ENCODE results near the gene ZNF654. TPM values are rescaled to one million over a fixed set of nuclear protein-coding genes. Genes with fewer than 3 reads are reported as not detected.
"Not testable (repeated sequence)": the region's sequence is repeated elsewhere in the genome, so short reads cannot be mapped to it uniquely, and the experiment has no call there.

ZNF654 gene
- total and polyA plus RNA-seq, 2 of the 13 experiments (the other 11 are each of a cell fraction or from before 2014, with no cell fraction given) = 1.8 to 4.1 TPM

DNA sequence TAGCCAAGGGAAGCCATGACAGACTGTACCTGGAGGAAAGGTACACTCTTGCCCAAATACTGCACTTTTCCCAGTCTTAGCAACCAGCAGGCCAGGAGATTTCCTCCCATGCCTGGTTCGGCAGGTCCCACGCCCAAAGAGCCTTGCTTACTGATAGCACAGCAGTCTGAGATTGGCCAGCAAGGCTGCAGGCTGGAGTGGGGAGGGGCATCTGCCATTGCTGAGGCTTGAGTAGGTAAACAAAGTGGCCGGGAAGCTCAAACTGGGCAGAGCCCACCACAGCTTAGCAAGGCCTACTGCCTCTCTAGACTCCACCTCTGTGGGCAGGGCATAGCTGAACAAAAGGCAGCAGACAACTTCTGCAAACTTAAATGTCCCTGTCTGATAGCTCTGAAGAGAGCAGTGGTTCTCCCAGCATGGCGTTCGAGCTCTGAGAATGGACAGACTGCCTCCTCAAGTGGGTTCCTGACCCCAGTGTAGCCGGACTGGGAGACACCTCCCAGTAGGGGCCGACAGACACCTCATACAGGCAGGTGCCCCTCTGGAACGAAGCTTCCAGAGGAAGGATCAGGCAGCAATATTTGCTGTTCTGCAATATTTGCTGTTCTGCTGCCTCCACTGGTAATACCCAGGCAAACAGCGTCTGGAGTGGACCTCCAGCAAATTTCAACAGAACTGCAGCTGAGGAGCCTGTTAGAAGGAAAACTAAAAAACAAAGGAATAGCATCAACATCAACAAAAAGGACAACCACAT, 123.3 kb downstream of the ZNF654 start:
- 0% methylated on average over 6 of the region's 9 CpGs for WGBS (ENCODE audit: low lambda C conversion rate)
- Histone ChIP-seq H3K4me3 (replicated peaks in 1 of 3; ENCODE audit: insufficient read depth in 1 of 3, low read depth in 2 of 3, low read length in 3 of 3) (peak overlapping the region; percentile 7 to 58 (median 19); a peak in 5 of 6 replicates), H3K9ac (ENCODE audit: insufficient read depth, low read depth, low read length) (peak overlapping the region; percentile 36; the same call in 1 of the 2 replicates), H3K4me2 (ENCODE audit: low read depth, low read length) (peak overlapping the region; percentile 76), H3K4me1 (ENCODE audit: insufficient read depth, low read length) (peaks cover 17% of the 10 kb centered on the region), H2AFZ (ENCODE audit: low read length) (peak overlapping the region; percentile 50)
- DNase-seq (ENCODE audit: low spot score) (peak; percentile 15), ATAC-seq (peak; percentile 92)
- FAIRE-seq; BruUV-seq (replicated peaks); H3K27me3 ChIP-seq (ENCODE audit: control insufficient read depth in 1 of 2, insufficient read depth in 2 of 2, low read length in 2 of 2); H3K9me3 ChIP-seq (ENCODE audit: low read length); CTCF ChIA-PET (ENCODE audit: low intra/inter-chr PET ratio, low total read pairs); H3K27ac ChIP-seq (ENCODE audit: extremely low read length, insufficient read depth, low read length); H3K79me2 ChIP-seq (ENCODE audit: insufficient read depth, low read length); in situ Hi-C loops (cut with HindIII; ENCODE audit: extremely low pct_ligation_motif_present, low pct_unique_long_range_greater_than_20kb); H4K20me1 ChIP-seq (ENCODE audit: insufficient read depth, low read length); H3K36me3 ChIP-seq (replicated peaks in 1 of 2; ENCODE audit: control insufficient read depth in 1 of 2, insufficient read depth in 2 of 2, low read length in 2 of 2): not testable (repeated sequence)
- POLR2A ChIA-PET = interaction anchor here (0.7 to 1.5 kb wide), 2 partner anchors 32 to 52 kb away, joined by 3 to 5 read pairs; no protein-coding TSS in a partner anchor
- intact Hi-C loops (cut with micrococcal nuclease; ENCODE audit: unreplicated experiment) = loop anchor here (10.0 kb wide), 1 partner anchor 128 kb away; the partner anchor contains the start of genes CGGBP1 and ZNF654
- TF ChIP-seq, protein P1, sequence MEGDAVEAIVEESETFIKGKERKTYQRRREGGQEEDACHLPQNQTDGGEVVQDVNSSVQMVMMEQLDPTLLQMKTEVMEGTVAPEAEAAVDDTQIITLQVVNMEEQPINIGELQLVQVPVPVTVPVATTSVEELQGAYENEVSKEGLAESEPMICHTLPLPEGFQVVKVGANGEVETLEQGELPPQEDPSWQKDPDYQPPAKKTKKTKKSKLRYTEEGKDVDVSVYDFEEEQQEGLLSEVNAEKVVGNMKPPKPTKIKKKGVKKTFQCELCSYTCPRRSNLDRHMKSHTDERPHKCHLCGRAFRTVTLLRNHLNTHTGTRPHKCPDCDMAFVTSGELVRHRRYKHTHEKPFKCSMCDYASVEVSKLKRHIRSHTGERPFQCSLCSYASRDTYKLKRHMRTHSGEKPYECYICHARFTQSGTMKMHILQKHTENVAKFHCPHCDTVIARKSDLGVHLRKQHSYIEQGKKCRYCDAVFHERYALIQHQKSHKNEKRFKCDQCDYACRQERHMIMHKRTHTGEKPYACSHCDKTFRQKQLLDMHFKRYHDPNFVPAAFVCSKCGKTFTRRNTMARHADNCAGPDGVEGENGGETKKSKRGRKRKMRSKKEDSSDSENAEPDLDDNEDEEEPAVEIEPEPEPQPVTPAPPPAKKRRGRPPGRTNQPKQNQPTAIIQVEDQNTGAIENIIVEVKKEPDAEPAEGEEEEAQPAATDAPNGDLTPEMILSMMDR (CRISPR knock-in tag; IDR thresholded peaks at IDR 0.05) = peak; percentile 53
- TF ChIP-seq, protein P2, sequence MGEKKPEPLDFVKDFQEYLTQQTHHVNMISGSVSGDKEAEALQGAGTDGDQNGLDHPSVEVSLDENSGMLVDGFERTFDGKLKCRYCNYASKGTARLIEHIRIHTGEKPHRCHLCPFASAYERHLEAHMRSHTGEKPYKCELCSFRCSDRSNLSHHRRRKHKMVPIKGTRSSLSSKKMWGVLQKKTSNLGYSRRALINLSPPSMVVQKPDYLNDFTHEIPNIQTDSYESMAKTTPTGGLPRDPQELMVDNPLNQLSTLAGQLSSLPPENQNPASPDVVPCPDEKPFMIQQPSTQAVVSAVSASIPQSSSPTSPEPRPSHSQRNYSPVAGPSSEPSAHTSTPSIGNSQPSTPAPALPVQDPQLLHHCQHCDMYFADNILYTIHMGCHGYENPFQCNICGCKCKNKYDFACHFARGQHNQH (CRISPR knock-in tag; IDR thresholded peaks at IDR 0.05) = 0 out of 2 replicates have a peak, but pooled peaks have one; percentile 25
- peak; percentile 23; the same call in 1 of the 2 replicates for TF ChIP-seq ZNF292 (CRISPR knock-in tag; IDR thresholded peaks at IDR 0.05; ENCODE audit: borderline replicate concordance, low read depth)
- TF ChIP-seq, protein P3, sequence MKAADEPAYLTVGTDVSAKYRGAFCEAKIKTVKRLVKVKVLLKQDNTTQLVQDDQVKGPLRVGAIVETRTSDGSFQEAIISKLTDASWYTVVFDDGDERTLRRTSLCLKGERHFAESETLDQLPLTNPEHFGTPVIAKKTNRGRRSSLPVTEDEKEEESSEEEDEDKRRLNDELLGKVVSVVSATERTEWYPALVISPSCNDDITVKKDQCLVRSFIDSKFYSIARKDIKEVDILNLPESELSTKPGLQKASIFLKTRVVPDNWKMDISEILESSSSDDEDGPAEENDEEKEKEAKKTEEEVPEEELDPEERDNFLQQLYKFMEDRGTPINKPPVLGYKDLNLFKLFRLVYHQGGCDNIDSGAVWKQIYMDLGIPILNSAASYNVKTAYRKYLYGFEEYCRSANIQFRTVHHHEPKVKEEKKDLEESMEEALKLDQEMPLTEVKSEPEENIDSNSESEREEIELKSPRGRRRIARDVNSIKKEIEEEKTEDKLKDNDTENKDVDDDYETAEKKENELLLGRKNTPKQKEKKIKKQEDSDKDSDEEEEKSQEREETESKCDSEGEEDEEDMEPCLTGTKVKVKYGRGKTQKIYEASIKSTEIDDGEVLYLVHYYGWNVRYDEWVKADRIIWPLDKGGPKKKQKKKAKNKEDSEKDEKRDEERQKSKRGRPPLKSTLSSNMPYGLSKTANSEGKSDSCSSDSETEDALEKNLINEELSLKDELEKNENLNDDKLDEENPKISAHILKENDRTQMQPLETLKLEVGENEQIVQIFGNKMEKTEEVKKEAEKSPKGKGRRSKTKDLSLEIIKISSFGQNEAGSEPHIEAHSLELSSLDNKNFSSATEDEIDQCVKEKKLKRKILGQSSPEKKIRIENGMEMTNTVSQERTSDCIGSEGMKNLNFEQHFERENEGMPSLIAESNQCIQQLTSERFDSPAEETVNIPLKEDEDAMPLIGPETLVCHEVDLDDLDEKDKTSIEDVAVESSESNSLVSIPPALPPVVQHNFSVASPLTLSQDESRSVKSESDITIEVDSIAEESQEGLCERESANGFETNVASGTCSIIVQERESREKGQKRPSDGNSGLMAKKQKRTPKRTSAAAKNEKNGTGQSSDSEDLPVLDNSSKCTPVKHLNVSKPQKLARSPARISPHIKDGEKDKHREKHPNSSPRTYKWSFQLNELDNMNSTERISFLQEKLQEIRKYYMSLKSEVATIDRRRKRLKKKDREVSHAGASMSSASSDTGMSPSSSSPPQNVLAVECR (CRISPR knock-in tag; IDR thresholded peaks at IDR 0.05; ENCODE audit: borderline replicate concordance) = peak; percentile 38; the same call in 1 of the 2 replicates
- TF ChIP-seq, protein P4, sequence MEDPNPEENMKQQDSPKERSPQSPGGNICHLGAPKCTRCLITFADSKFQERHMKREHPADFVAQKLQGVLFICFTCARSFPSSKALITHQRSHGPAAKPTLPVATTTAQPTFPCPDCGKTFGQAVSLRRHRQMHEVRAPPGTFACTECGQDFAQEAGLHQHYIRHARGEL (CRISPR knock-in tag; IDR thresholded peaks at IDR 0.05) = peak; percentile 91; the same call in 1 of the 2 replicates
- TF ChIP-seq ZMYM4 (CRISPR knock-in tag; IDR thresholded peaks at IDR 0.05) = peak; percentile 57
- peak; percentile 31; the same call in 1 of the 2 replicates for TF ChIP-seq PITX1 (CRISPR knock-in tag; IDR thresholded peaks at IDR 0.05)
- TF ChIP-seq, protein P5, sequence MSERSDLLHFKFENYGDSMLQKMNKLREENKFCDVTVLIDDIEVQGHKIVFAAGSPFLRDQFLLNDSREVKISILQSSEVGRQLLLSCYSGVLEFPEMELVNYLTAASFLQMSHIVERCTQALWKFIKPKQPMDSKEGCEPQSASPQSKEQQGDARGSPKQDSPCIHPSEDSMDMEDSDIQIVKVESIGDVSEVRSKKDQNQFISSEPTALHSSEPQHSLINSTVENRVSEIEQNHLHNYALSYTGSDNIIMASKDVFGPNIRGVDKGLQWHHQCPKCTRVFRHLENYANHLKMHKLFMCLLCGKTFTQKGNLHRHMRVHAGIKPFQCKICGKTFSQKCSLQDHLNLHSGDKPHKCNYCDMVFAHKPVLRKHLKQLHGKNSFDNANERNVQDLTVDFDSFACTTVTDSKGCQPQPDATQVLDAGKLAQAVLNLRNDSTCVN (CRISPR knock-in tag; IDR thresholded peaks at IDR 0.05; ENCODE audit: borderline replicate concordance) = 0 out of 2 replicates have a peak, but pooled peaks have one; percentile 17
- peak; percentile 3; the same call in 1 of the 2 replicates for TF ChIP-seq STAG1 (CRISPR knock-in tag; IDR thresholded peaks at IDR 0.05)
- peak; percentile 33; the same call in 1 of the 2 replicates for TF ChIP-seq ZFX (CRISPR knock-in tag; IDR thresholded peaks at IDR 0.05; ENCODE audit: low read depth)

Data from HepG2 (cell line).